Frontal cortex (tissue), 4 donors: ENCODE data around the gene CISH. TPM values are rescaled to one million over a fixed set of nuclear protein-coding genes. Genes with fewer than 3 reads are reported as not detected.

Source experiments
- DNase-seq, 2 donors: peaks; one replicate each; pipeline ENCODE4 v3.0.0; 2012; ENCODE audit warnings: low spot score in 2 of 2
- FAIRE-seq: peaks from 2 replicates; lab custom pipeline; 2012; peaks lifted over from hg19 to GRCh38; lab: Jason Lieb, UNC
- total RNA-seq: library from RNA; depleted of rRNA; stranded (reverse); fragments of >200 nt; gene quantifications from one replicate; pipeline ENCODE4 v1.2.3, GENCODE V29; 2014
- donor health status: control.
- donor health status: control.
- donor health status: control.

Gene CISH
- total RNA-seq, 1 donor from 2014 or later, result 0.41 TPM

GRCh38 chr3:50639055-50639494, 27.5 kb upstream of the CISH start:
- FAIRE-seq, result no peak
- no peak for DNase-seq

- FAIRE-seq, result no peak
- no peak for DNase-seq
Measured at GRCh38 chr3:50637945-50638344, 26.4 kb upstream of the CISH start.

DNA sequence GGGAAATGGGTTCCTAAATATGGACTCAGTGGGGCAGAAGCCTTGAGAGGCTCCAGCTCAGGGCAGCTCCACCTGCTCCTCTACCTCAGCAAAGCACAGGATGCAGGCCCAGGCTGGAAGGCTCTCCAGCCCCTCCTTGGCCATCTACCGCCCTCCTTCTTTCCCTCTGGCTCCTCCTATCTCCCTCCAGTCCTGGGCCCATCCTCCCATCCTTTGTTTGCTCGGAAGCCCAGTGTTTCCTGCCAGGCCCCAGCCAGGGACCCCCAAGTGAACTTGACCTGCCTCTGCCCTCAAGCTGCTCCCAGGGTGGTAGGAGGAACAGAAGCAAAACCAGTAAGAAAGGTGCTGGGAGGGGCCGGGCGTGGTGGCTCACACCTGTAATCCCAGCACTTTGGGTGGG, 25.4 kb upstream of the CISH start:
- DNase-seq (no peak), FAIRE-seq (no peak)

DNA sequence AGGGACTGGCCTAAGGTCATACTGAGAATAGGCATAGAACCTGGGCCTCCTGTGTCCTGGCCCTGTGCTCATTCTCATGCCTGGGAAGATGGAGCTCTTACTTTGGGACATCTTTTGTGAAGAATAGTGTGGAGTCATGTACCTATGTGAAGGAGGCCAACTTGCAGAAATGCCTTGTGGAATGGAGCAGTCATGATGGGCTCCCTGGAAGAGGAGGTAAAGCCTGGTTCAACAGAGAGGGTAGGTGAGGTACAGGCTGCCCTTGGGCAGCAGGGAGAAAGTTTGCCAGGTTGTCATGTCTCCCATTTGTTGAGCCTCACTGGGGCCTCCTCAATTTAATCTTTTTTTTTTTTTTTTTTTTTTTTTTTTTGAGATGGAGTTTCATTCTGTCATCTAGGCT, 23.5 kb upstream of the CISH start:
- FAIRE-seq, result no peak
- DNase-seq, result no peak

DNA sequence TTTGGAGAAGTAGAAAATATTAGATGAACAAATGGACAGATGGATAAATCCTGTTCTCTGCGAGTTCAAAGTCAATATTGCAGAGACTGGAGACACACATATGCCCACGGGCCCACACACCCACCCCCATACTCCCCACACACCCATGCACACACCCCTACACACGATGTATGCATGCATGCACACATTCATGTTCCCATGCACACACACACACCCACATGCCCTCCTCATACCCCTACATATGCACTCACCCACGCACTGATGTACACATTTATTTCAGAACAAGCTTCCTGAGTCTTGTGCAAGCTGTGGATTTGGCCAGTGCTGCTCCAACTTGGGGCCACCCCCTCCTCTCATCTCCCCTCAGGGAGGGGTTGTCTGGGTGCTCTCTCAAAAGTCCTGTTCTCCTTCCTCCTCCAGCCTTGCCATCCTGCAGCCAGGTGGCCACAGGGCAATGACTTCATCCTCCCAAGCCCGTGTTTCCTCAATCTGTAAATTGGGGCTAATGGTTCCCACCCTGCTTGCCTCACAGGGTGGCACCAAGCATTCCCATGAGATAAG, 21.7 kb upstream of the CISH start:
- FAIRE-seq, result no peak
- DNase-seq, result no peak

DNA sequence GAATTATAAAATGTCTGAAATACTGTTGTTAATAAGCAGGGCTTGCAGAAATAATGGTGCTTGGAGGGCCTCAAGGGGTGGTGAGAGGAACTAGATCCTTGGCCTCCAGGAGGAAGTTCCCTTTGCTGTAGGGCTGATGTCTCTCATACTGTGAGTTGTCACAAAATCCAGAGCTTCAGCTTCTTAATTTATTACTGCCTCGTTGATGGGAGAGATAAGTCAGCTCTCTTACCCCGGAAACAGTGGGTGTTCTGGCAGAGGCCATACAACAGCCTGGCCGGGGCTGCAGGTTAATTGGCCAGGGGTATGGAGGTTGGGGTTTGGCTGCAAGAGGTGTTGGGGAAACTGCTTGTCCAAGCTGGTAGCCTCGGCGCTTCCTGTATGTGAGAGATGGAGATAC, 20.9 kb upstream of the CISH start:
- no peak for DNase-seq
- FAIRE-seq, result no peak

GRCh38 chr3:50630877-50631276, 19.3 kb upstream of the CISH start:
- DNase-seq (no peak), FAIRE-seq (no peak)

- no peak for FAIRE-seq
Measured at GRCh38 chr3:50630394-50630793, 18.8 kb upstream of the CISH start.

GRCh38 chr3:50628601-50629000, 17.0 kb upstream of the CISH start:
- no peak for FAIRE-seq

More at GRCh38 chr3:50630394-50630793, 18.8 kb upstream of the CISH start:
- DNase-seq, result no peak

GRCh38 chr3:50627407-50628051, 16.0 kb upstream of the CISH start:
- DNase-seq (no peak), FAIRE-seq (no peak)

More at GRCh38 chr3:50628601-50629000, 17.0 kb upstream of the CISH start:
- DNase-seq, result no peak

- FAIRE-seq (no peak), DNase-seq (no peak)
Measured at GRCh38 chr3:50626401-50626800, 14.8 kb upstream of the CISH start.

DNA sequence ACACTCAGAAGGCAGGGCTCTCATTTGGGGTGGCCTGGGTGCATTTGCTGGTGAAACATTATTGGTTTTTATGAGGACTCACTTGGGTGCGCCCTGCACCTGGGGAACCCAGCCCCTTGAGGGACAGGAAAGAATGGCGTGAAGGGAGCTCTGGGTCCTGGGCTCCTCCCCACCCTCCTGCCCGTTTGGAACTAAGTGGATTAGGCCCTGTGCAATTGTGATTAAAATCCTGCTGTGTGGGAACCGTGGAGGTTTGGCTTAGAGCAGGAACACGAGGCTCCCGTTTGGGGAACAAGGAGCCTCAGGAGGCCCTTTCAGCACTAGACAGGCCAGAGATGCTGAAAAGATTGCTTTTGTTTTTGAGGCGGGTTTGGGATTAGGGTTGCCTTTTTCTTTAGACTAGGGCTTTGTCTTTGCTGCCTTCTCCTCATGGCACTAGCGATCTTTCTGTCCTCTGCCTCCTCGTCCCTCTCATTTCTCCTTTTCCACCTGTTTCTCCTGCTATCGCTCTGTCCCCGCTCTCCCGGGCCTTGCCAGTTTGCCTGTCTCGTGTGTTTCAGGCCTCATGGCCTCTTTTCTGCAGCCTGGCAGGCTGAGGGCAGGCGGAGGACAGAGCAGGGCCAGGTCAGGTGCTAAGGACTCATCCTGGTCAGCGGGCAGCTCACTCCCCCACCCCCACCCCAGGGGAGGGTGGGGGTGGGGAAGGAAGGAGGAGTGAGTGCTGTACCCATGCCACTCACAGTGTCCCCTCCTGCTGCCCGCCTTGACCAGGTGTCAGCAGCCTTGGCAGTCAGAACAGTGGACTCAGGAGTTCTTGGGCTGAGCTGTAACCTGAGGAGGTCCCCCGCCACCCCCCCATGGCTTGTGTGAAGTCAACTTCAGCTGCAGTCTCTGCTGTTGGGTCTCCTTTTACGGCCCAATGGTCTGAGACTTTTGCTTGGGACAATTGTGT, 13.9 kb upstream of the CISH start:
- FAIRE-seq (no peak), DNase-seq (no peak)

DNA sequence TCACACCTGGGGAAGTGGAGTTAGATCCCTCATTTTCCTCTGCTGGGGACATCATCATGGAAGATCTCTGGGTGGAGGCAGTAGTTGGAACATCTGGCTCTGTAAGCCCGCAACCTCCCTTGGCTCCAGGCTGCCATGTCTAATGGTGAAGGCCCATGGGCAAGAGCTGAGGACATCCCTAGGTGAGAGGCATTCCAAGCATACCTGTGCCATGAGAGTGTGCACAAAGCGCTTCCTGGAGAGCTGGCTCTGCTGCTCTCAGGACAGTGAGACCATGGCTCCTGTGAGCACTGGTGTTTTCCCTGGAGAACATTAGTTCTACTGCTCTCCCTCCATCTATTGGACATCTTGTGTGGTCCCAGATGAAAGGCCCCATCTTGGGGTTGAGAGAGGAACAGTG, 13.1 kb upstream of the CISH start:
- no peak for FAIRE-seq
- no peak for DNase-seq

DNA sequence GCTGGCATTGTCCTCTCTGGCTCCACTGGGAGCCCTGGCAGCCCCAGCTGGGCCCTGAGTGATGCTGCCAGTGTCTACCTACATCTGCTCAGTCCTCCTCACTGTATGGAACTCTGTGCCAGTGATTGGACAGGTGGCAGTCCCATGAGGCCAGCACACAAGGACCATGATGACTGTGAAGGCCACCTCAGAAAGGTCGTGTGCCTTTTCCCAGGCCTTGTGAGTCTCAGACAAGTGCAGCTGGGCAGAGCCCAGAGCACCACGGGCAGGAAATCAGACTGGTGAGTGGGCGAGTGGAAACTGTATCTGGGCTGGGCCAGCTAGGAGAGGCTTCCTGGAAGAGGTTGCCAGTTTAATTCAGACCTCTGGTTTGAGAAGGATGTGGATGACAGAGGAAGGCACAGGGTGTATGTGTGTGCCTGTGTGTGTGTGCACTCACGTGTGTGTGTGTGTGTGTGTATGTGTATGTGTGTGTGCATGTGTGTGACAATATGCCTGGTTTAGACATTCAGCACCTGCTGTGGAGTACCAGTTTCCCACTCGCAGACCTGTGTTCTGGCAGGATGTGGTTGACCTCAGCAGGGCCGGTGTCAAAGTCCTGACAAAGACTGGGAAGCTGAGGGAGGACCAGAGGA, 12.4 kb upstream of the CISH start:
- no peak for FAIRE-seq
- DNase-seq, result no peak

- no peak for FAIRE-seq
- no peak for DNase-seq
Measured at GRCh38 chr3:50622881-50623280, 11.3 kb upstream of the CISH start.

- DNase-seq (no peak), FAIRE-seq (no peak)
Measured at GRCh38 chr3:50620820-50621219, 9.2 kb upstream of the CISH start.

GRCh38 chr3:50620420-50620819, 8.8 kb upstream of the CISH start:
- no peak for FAIRE-seq
- no peak for DNase-seq

- FAIRE-seq (no peak), DNase-seq (no peak)
Measured at GRCh38 chr3:50617911-50618481, 6.4 kb upstream of the CISH start.

GRCh38 chr3:50617096-50617791, 5.7 kb upstream of the CISH start, which contains the start of gene MAPKAPK3:
MAPKAPK3 (plus strand) TSS chr3:50617151; CDS start chr3:50617566, 415 bp downstream.
- DNase-seq, result no peak
- no peak for FAIRE-seq
